ENCODE data around the gene GMCL2.
A peak's percentile ranks its signal among the peaks of the same experiment; 100 is the strongest.

The GMCL2 gene

DNA sequence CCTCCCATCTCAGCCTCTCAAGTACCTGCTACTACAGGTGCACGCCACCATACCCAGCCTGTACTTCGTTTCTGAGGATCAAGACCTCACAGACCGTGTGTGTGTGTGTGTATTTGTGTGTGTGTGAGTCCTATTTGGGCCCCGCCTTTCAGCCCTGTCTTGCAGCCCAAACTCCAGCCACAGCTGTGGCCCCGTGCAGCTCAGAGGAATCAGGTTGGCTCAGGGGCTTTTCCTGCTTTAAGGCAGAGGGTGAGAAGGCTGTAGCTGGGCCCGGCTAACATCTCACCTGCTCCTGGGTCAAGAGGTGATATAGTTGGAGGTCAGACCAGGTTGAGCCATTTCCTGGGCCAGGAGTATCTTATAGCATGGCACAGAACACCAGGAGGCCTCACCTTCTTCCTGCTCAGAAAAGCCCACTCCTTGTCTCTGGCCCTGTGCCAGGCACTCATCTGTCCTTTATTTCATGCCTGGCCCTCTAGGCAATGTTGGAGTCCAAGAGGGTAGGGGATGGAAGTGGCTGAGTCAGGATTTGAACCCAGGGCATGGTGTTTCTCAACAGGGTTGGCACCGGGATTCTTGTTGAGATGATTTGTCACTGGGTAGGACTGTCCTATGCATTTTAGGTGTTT lies 47.1 kb upstream of the GMCL2 start:
- no peak overlapping the region for H3K4me3 ChIP-seq (ENCODE audit: low read depth in 1 of 2, low read length in 1 of 2)
- TF ChIP-seq, protein P1, sequence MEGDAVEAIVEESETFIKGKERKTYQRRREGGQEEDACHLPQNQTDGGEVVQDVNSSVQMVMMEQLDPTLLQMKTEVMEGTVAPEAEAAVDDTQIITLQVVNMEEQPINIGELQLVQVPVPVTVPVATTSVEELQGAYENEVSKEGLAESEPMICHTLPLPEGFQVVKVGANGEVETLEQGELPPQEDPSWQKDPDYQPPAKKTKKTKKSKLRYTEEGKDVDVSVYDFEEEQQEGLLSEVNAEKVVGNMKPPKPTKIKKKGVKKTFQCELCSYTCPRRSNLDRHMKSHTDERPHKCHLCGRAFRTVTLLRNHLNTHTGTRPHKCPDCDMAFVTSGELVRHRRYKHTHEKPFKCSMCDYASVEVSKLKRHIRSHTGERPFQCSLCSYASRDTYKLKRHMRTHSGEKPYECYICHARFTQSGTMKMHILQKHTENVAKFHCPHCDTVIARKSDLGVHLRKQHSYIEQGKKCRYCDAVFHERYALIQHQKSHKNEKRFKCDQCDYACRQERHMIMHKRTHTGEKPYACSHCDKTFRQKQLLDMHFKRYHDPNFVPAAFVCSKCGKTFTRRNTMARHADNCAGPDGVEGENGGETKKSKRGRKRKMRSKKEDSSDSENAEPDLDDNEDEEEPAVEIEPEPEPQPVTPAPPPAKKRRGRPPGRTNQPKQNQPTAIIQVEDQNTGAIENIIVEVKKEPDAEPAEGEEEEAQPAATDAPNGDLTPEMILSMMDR (IDR thresholded peaks at IDR 0.05): no peak
- H3K27me3 ChIP-seq: no peaks in the 10 kb centered on the region
- peaks cover 8% of the 10 kb centered on the region for H3K36me3 ChIP-seq
- peaks cover 67 to 77% of the 10 kb centered on the region in 2 experiments for H3K4me1 ChIP-seq (ENCODE audit: control insufficient read depth in 1 of 2, insufficient read depth in 1 of 2, low read depth in 1 of 2, low read length in 1 of 2)
- no peaks in the 10 kb centered on the region for H3K9me3 ChIP-seq
- H3K27ac ChIP-seq: peak overlapping the region; percentile 24

DNA sequence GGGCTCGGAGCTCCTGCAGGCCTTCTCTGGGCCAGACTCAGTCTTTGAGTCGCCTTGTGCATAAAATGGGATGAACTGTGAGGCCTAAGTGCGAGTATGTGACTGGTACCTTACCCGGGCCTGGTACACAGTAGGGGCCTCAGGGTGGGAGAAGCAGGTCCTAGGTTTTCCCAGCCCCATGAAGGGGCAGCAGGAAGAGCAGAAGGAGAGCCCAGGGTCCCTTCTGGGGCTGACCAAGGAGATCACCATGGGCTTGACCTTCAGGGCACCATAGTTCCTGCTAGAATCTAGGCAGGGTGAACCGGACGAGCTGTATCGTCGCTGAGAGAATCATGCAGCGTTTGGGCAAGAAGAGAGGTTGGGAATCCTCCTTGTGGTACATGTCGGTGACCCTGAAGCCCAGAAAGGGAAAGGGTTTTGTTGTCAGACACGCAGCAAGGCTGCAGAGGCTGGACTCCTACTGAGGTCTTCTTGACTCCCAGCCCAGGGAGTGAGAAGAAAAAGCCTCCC lies 45.8 kb upstream of the GMCL2 start:
- peaks cover 54 to 64% of the 10 kb centered on the region in 2 experiments for H3K4me1 ChIP-seq (ENCODE audit: control insufficient read depth in 1 of 2, insufficient read depth in 1 of 2, low read depth in 1 of 2, low read length in 1 of 2)
- H3K27me3 ChIP-seq: no peaks in the 10 kb centered on the region
- H3K27ac ChIP-seq: peak overlapping the region; percentile 96
- TF ChIP-seq, protein P1 (IDR thresholded peaks at IDR 0.05): no peak
- no peaks in the 10 kb centered on the region for H3K9me3 ChIP-seq
- H3K36me3 ChIP-seq: peaks cover 21% of the 10 kb centered on the region
- H3K4me3 ChIP-seq (ENCODE audit: low read depth in 1 of 2, low read length in 1 of 2): peak overlapping the region; percentile 70 to 96

DNA sequence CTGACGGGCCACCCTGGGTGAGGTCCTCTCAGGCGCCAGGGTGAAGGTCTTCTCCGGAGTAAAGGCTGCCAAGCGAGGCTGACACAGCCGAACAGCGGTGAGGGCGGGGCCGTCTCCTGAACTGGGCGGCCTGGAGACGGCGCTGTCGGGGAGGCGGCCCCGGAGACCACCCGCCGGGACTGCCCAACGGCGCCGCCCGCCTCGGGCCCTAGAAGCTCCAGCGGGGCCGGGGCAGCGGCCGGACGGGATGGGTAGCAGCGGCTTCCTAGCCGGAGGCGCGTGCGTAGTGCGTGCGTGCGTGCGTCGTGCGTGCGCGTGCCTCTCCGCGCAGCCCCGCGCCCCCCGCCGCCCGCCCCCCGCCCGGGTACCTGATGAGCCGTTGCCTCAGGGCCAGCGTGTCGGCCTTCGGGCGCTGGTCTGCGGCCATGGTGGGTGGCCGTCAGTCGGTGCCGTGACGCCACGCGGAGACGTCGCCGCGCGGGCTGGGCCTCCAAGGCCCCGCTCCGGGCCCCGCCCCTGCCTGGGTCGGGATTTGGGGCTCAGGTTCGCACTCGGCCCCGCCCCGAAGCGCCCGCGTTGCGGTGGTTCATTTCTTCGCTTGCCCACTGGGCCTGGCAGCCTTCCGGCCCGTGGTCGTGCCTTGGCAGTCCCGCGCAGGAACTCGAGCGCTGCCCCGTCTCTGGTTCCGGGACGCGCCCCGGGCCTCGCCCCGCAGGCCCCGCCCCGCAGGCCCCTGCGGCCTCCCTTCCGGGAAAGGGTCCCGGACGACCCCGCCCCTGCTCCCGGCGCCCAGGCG lies 45.2 kb upstream of the GMCL2 start, which contains the start of gene PHYKPL:
PHYKPL (minus strand) TSS at position 679 of the 796 bp plus-strand sequence; CDS start at position 427, 252 bp downstream.
- Histone ChIP-seq H3K4me1 (ENCODE audit: control insufficient read depth in 1 of 2, insufficient read depth in 1 of 2, low read depth in 1 of 2, low read length in 1 of 2) (peaks cover 48 to 57% of the 10 kb centered on the region in 2 experiments), H3K27ac (peak within 1 kb of the TSS; percentile 96), H3K36me3 (peaks cover 27% of the 10 kb centered on the region), H3K9me3 (no peaks in the 10 kb centered on the region), H3K27me3 (no peaks in the 10 kb centered on the region), H3K4me3 (ENCODE audit: low read depth in 1 of 2, low read length in 1 of 2) (peak within 1 kb of the TSS; percentile 70 to 96)
- TF ChIP-seq, protein P1 (IDR thresholded peaks at IDR 0.05): no peak

DNA sequence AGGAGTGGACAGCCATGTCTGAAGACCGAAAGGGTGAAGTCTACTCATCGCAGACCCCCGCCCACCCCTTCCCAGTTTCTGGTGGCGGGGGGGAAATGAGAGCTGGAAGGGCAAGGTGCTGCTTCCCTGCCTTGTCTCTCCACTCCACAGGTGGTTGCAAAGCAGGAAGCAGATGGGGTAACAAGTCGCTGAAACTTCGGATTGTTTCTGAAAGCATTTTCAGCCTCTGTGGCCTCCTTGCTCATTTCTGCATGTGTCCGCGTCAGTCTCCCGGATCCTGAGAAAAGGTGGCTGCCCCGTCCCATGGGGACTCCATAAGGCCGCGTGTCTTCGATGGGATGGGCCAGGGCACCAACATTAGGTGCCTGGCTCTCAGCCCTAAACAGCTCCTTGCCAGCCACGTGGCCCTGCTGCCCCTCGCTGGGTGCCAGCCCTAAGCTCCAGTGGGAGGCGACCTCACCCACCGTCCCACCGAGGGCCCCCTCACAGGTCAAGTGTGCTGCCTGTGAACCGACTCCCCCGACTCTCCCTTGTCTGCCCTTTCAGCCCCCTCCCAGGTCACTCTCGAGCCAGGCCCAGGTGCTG lies 44.5 kb upstream of the GMCL2 start:
- H3K27ac ChIP-seq: peak overlapping the region; percentile 96
- H3K9me3 ChIP-seq: no peaks in the 10 kb centered on the region
- TF ChIP-seq, protein P1 (IDR thresholded peaks at IDR 0.05): no peak
- peak overlapping the region; percentile 70 to 96 for H3K4me3 ChIP-seq (ENCODE audit: low read depth in 1 of 2, low read length in 1 of 2)
- peaks cover 34% of the 10 kb centered on the region for H3K36me3 ChIP-seq
- H3K27me3 ChIP-seq: no peaks in the 10 kb centered on the region
- H3K4me1 ChIP-seq (ENCODE audit: control insufficient read depth in 1 of 2, insufficient read depth in 1 of 2, low read depth in 1 of 2, low read length in 1 of 2): peaks cover 46 to 51% of the 10 kb centered on the region in 2 experiments

DNA sequence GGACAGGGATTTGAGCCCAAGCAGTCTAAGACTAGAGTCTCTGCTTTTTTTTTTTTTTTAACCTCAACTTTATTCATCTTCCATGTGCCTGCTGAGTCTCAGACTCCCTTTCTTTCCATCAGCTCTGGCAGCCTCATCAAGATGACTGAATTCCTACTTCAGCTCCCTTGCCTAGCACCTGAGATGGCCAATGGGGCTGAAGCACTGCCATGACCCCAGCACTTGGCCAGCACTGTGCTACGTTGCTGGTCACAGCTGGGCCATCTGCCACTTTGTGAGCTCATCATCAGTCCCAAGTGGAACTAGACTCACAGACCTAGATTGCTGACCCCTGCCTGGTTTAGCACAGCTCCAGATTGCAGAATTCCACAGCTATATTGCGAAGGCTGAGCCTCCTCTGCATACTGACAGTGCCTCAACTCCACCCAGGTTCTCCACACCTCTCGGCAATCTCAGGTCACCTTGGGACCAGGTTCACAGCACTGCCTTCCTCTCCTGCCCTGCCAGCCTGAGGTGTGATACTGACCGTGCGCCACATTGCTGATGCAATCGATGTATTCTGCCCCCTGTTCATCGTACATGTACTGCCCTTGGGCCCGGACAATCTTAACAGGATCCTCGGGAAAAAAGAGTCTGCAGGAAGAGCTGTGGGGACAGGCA lies 43.8 kb upstream of the GMCL2 start:
- H3K4me3 ChIP-seq (ENCODE audit: low read depth in 1 of 2, low read length in 1 of 2): peak overlapping the region; percentile 70 to 96
- TF ChIP-seq, protein P1 (IDR thresholded peaks at IDR 0.05): no peak
- peak overlapping the region; percentile 96 for H3K27ac ChIP-seq
- H3K4me1 ChIP-seq (ENCODE audit: control insufficient read depth in 1 of 2, insufficient read depth in 1 of 2, low read depth in 1 of 2, low read length in 1 of 2): peaks cover 41 to 44% of the 10 kb centered on the region in 2 experiments
- no peaks in the 10 kb centered on the region for H3K9me3 ChIP-seq
- no peaks in the 10 kb centered on the region for H3K27me3 ChIP-seq
- H3K36me3 ChIP-seq: peaks cover 41% of the 10 kb centered on the region
